GM12878 (cell line): ENCODE results near the gene ZNF672. TPM values are rescaled to one million over a fixed set of nuclear protein-coding genes. Genes with fewer than 3 reads are reported as not detected.

ENCODE experiments used
- ATAC-seq: fragments of 200-7000 bp; cut with Tn5 transposase; 3 replicates; pipeline ENCODE4 v1.9.1; 2020; ENCODE audit warnings: mild to moderate bottlenecking, moderate library complexity
- BruUV-seq: library from RNA; stranded (reverse); fragments of 400-500 nt; replicated peaks from 2 replicates; lab custom pipeline; 2021; lab: Mats Ljungman, UMichigan
- CTCF ChIA-PET: fragments of 300-600 bp; sonication (Branson Sonifier 250); formaldehyde crosslinking; extraction: SDS; loops from one replicate; lab custom pipeline; 2021; ENCODE audit warnings: inconsistent platforms; lab: Yijun Ruan, JAX
- POLR2A ChIA-PET: fragments of 350-600 bp; formaldehyde crosslinking; extraction: SDS; loops from one replicate; lab custom pipeline; 2021; ENCODE audit warnings: inconsistent platforms; lab: Charles Lee
- RAD21 ChIA-PET: fragments of 300-600 bp; sonication (Branson Sonifier 250); formaldehyde crosslinking; loops from one replicate; lab custom pipeline; 2023; ENCODE audit warnings: antibody characterized with exemption; ENCODE audit not compliant: unreplicated experiment; lab: Charles Lee
- SMC1A ChIA-PET: fragments of 300-600 bp; sonication (Branson Sonifier 250); formaldehyde crosslinking; loops from one replicate; lab custom pipeline; 2023; ENCODE audit not compliant: unreplicated experiment, uncharacterized antibody; lab: Charles Lee
- DNase-seq: peaks from one replicate; pipeline ENCODE4 v3.0.0-alpha.2; 2011; ENCODE audit warnings: low read depth, low spot score
- FAIRE-seq: peaks from 3 replicates; lab custom pipeline; 2011; peaks lifted over from hg19 to GRCh38; lab: Jason Lieb, UNC
- H2AFZ ChIP-seq: 2 replicates; pipeline ENCODE4 v1.6.0; 2011; ENCODE audit warnings: low read depth, low read length, control low read depth; ENCODE audit not compliant: control insufficient read depth
- H3K27ac ChIP-seq: 2 replicates; pipeline ENCODE4 v1.5.1; 2011; ENCODE audit warnings: control low read depth; ENCODE audit not compliant: control insufficient read depth, insufficient read depth
- H3K27me3 ChIP-seq, 2 experiments: replicated peaks in 1 of 2; 2 replicates each; pipeline versions ENCODE4 v1.6.0 to v1.6.1; 2011; ENCODE audit warnings: low read length in 1 of 2; ENCODE audit not compliant: control insufficient read depth in 2 of 2, insufficient read depth in 2 of 2
- H3K36me3 ChIP-seq, 2 experiments: 2 replicates each; pipeline ENCODE4 v1.5.1; 2011; ENCODE audit warnings: low read length in 1 of 2; ENCODE audit not compliant: control insufficient read depth in 2 of 2, insufficient read depth in 2 of 2
- H3K4me1 ChIP-seq: 2 replicates; pipeline ENCODE4 v1.6.1; 2011; ENCODE audit warnings: mild to moderate bottlenecking, low read length, moderate library complexity, mixed read lengths; ENCODE audit not compliant: control insufficient read depth, insufficient read depth
- H3K4me2 ChIP-seq: 2 replicates; pipeline ENCODE4 v1.6.0; 2011; ENCODE audit warnings: control low read depth; ENCODE audit not compliant: control insufficient read depth, insufficient read depth
- H3K4me3 ChIP-seq: fragments of 200-600 bp; sonication (generic); 2 replicates; pipeline ENCODE4 v1.5.1; 2016
- H3K79me2 ChIP-seq: 2 replicates; pipeline ENCODE4 v1.6.0; 2011; ENCODE audit warnings: low read length; ENCODE audit not compliant: control insufficient read depth, insufficient read depth
- H3K9ac ChIP-seq: 2 replicates; pipeline ENCODE4 v1.8.0; 2011; ENCODE audit warnings: low read length, control low read depth, mixed read lengths; ENCODE audit not compliant: control insufficient read depth, insufficient read depth
- H3K9me3 ChIP-seq: replicated peaks from 3 replicates; pipeline ENCODE4 v1.5.1; 2011; ENCODE audit warnings: mild to moderate bottlenecking, low read length; ENCODE audit not compliant: control insufficient read depth, insufficient read depth
- H4K20me1 ChIP-seq: 2 replicates; pipeline ENCODE4 v1.6.0; 2011; ENCODE audit not compliant: control insufficient read depth, insufficient read depth
- BACH1 ChIP-seq: fragments of 450-650 bp; IDR thresholded peaks from 2 replicates; pipeline ENCODE4 v1.6.1; 2017; ENCODE audit warnings: mild to moderate bottlenecking, borderline replicate concordance
- BCL3 ChIP-seq: IDR thresholded peaks from 2 replicates; pipeline ENCODE4 v1.6.1; 2011; ENCODE audit warnings: borderline replicate concordance, low read depth, mild to moderate bottlenecking, moderate library complexity, low read length; ENCODE audit not compliant: insufficient read depth, poor library complexity, severe bottlenecking
- MEF2B ChIP-seq: fragments of 450-650 bp; IDR thresholded peaks from 2 replicates; pipeline ENCODE4 v1.6.1; 2018; ENCODE audit warnings: mild to moderate bottlenecking, moderate library complexity; ENCODE audit not compliant: partially characterized antibody, poor library complexity, severe bottlenecking
- NR2C2 ChIP-seq: IDR thresholded peaks from 2 replicates; pipeline ENCODE4 v1.6.1; 2011; ENCODE audit warnings: borderline replicate concordance, low read depth; ENCODE audit not compliant: control insufficient read depth, insufficient read length
- NRF1 ChIP-seq: conservative IDR thresholded peaks from 2 replicates; pipeline ENCODE4 v1.6.1; 2011; ENCODE audit warnings: mild to moderate bottlenecking, low read depth, low read length, improper control_type of control experiment
- PML ChIP-seq: IDR thresholded peaks from 2 replicates; pipeline ENCODE4 v1.6.1; 2012; ENCODE audit warnings: low read length, inconsistent platforms
- POU2F2 ChIP-seq: IDR thresholded peaks from 3 replicates; pipeline ENCODE4 v1.6.1; 2011; ENCODE audit warnings: low read depth, mild to moderate bottlenecking, low read length, borderline replicate concordance
- SMC3 ChIP-seq: IDR thresholded peaks from 2 replicates; pipeline ENCODE4 v1.6.1; 2011; ENCODE audit warnings: low read length, improper control_type of control experiment, borderline replicate concordance
- STAT1 ChIP-seq: fragments of 450-650 bp; conservative IDR thresholded peaks from 2 replicates; pipeline ENCODE4 v1.6.1; 2014; ENCODE audit warnings: antibody characterized with exemption, mild to moderate bottlenecking
- SUZ12 ChIP-seq: fragments of 200-600 bp; sonication (generic); IDR thresholded peaks from one replicate; pipeline ENCODE4 v1.6.1; 2018; ENCODE audit warnings: antibody characterized with exemption, mild to moderate bottlenecking; ENCODE audit not compliant: unreplicated experiment
- ZSCAN29 ChIP-seq: fragments of 450-650 bp; IDR thresholded peaks from 2 replicates; pipeline ENCODE4 v1.6.1; 2017; ENCODE audit warnings: mild to moderate bottlenecking, moderate library complexity
- WGBS: methylation state at CpG from one replicate; pipeline ENCODE4 v1.1.6; 2016; ENCODE audit warnings: low lambda C conversion rate; ENCODE audit not compliant: insufficient replicate concordance, insufficient coverage; ENCODE audit errors: missing lambda C conversion rate; 5-methylcytosine and 5-hydroxymethylcytosine counted together
- in situ Hi-C: fragments of 300-500 bp; cut with MboI; formaldehyde crosslinking; loops from 9 replicates; pipeline ENCODE4 v1.14.3; 2018; ENCODE audit warnings: mixed read lengths
- intact Hi-C: fragments of 100-400 bp; cut with micrococcal nuclease; formaldehyde crosslinking; loops from one replicate; pipeline ENCODE4 v1.14.2; 2022; ENCODE audit not compliant: unreplicated experiment
- polyA plus RNA-seq, 11 experiments: library from polyadenylated mRNA; depleted of rRNA in 4 of 11; unstranded in 6 of 11; stranded (reverse) in 5 of 11; fragments of >200 nt; fragmentation: Nextera tagmentation in 4 of 11; fragmentation: Illumina TruSeq in 1 of 11; extraction: Ambion mirVana in 4 of 11; extraction: Trizol in 1 of 11; gene quantifications; 1 replicate in 1 of 11; 2 replicates in 10 of 11; pipeline versions ENCODE4 v1.2.1 to v1.2.3, GENCODE V29; 2011 to 2016; ENCODE audit warnings: inconsistent platforms in 2 of 11, missing spikeins in 2 of 11, low read depth in 1 of 11
- total RNA-seq, 4 experiments: library from RNA; depleted of rRNA in 3 of 4; stranded (reverse); fragments of >200 nt in 3 of 4; fragmentation: Illumina TruSeq in 1 of 4; extraction: Trizol in 1 of 4; gene quantifications; 2 replicates each; pipeline versions ENCODE4 v1.2.1 to v1.2.3, GENCODE V29; 2013 to 2021

ZNF672 gene
- total and polyA plus RNA-seq, 10 of the 15 experiments (the other 5 are each of a cell fraction or from before 2014, with no cell fraction given) = 2.9 to 51.3 (median 39.8) TPM

GRCh38 chr1:248812736-248813425, 25.1 kb upstream of the ZNF672 start:
- Histone ChIP-seq H3K9me3 (no peaks in the 10 kb centered on the region), H3K27me3 (no peaks in the 10 kb centered on the region), H3K79me2 (no peaks in the 10 kb centered on the region), H3K4me3 (no peak overlapping the region), H3K27ac (no peak overlapping the region), H4K20me1 (no peaks in the 10 kb centered on the region), H3K36me3 (peaks cover 14 to 30% of the 10 kb centered on the region in 2 experiments; a peak in 3 of 4 replicates), H3K4me1 (no peaks in the 10 kb centered on the region), H2AFZ (no peak overlapping the region), H3K9ac (no peak overlapping the region), H3K4me2 (no peak overlapping the region)
- ATAC-seq (no peak), FAIRE-seq (no peak), DNase-seq (no peak)
- RAD21 ChIA-PET = interaction anchor here (0.7 kb wide), 1 partner anchor 126 kb away, joined by 4 read pairs; no protein-coding TSS in a partner anchor
- SMC1A ChIA-PET = interaction anchor here (1.2 kb wide), 1 partner anchor 119 kb away, joined by 3 read pairs; no protein-coding TSS in a partner anchor
- no peak for TF ChIP-seq SMC3
- TF ChIP-seq BCL3 = no peak
- TF ChIP-seq ZSCAN29 = no peak
- TF ChIP-seq PML = no peak
- no peak for TF ChIP-seq STAT1
- TF ChIP-seq NRF1 = no peak
- no peak for TF ChIP-seq SUZ12
- no peak for TF ChIP-seq NR2C2
- no peak for TF ChIP-seq BACH1
- TF ChIP-seq POU2F2 = no peak
- TF ChIP-seq MEF2B = no peak
- CTCF ChIA-PET = interaction anchor here (0.6 to 0.8 kb wide), 3 partner anchors 50 to 408 kb away, joined by 3 read pairs; no protein-coding TSS in a partner anchor
- in situ Hi-C loops (no loop called here), intact Hi-C loops (no loop called here)
- 90% methylated on average over 22 of the region's 23 CpGs for WGBS
- POLR2A ChIA-PET = no interaction called here
- no TSS peak for BruUV-seq
